Measurements from ENCODE around the gene SETD3. TPM values are rescaled to one million over a fixed set of nuclear protein-coding genes. Genes with fewer than 3 reads are reported as not detected.
A peak's percentile ranks its signal among the peaks of the same experiment; 100 is the strongest.

The SETD3 gene
- total RNA-seq = 38.4 and 57.9 TPM in 2 replicates

- DNase-seq (ENCODE audit: low read depth in 2 of 2) = peak; percentile 42 to 63
Observed at GRCh38 chr14:99479906-99480869, at the start of gene SETD3. TSS of gene SETD3 (minus strand) at chr14:99480859. CDS start at chr14:99465805, 15,054 bp downstream.

- DNase-seq (ENCODE audit: low read depth in 2 of 2) = peak; percentile 30 to 60
Observed at GRCh38 chr14:99529899-99530298, 49.2 kb upstream of the SETD3 start.

- DNase-seq (ENCODE audit: low read depth in 2 of 2) = no peak
Observed at GRCh38 chr14:99527427-99528076, 46.9 kb upstream of the SETD3 start.

- DNase-seq (ENCODE audit: low read depth in 2 of 2) = no peak
Observed at GRCh38 chr14:99527026-99527425, 46.4 kb upstream of the SETD3 start.

- no peak for DNase-seq (ENCODE audit: low read depth in 2 of 2)
Observed at GRCh38 chr14:99525699-99526080, 45.0 kb upstream of the SETD3 start.

GRCh38 chr14:99524804-99525698 lies 44.4 kb upstream of the SETD3 start:
- peak; percentile 41 to 61 for DNase-seq (ENCODE audit: low read depth in 2 of 2)

- DNase-seq (ENCODE audit: low read depth in 2 of 2) = peak; percentile 29 to 41
Observed at GRCh38 chr14:99524091-99524661, 43.5 kb upstream of the SETD3 start.

GRCh38 chr14:99523704-99524055 lies 43.0 kb upstream of the SETD3 start:
- DNase-seq (ENCODE audit: low read depth in 2 of 2) = no peak

- DNase-seq (ENCODE audit: low read depth in 2 of 2) = peak in 1 of 2 donors; percentile 26
Observed at GRCh38 chr14:99522934-99523703, 42.5 kb upstream of the SETD3 start.

GRCh38 chr14:99522457-99522891 lies 41.8 kb upstream of the SETD3 start:
- peak; percentile 59 to 65 for DNase-seq (ENCODE audit: low read depth in 2 of 2)

- DNase-seq (ENCODE audit: low read depth in 2 of 2) = no peak
Observed at GRCh38 chr14:99522025-99522401, 41.4 kb upstream of the SETD3 start.

- DNase-seq (ENCODE audit: low read depth in 2 of 2) = no peak
Observed at GRCh38 chr14:99521176-99522024, 40.7 kb upstream of the SETD3 start.

- DNase-seq (ENCODE audit: low read depth in 2 of 2) = no peak
Observed at GRCh38 chr14:99520571-99521081, 40.0 kb upstream of the SETD3 start.

GRCh38 chr14:99519931-99520421 lies 39.3 kb upstream of the SETD3 start:
- no peak for DNase-seq (ENCODE audit: low read depth in 2 of 2)

- no peak for DNase-seq (ENCODE audit: low read depth in 2 of 2)
Observed at GRCh38 chr14:99519347-99519881, 38.8 kb upstream of the SETD3 start.

- peak; percentile 55 to 73 for DNase-seq (ENCODE audit: low read depth in 2 of 2)
Observed at GRCh38 chr14:99518441-99519346, 38.0 kb upstream of the SETD3 start.

- DNase-seq (ENCODE audit: low read depth in 2 of 2) = no peak
Observed at GRCh38 chr14:99517643-99518381, 37.2 kb upstream of the SETD3 start.

Data from lung microvascular endothelial cell (primary cell).